H1 (cell line): Measurements from ENCODE around the gene UTS2R. TPM values are rescaled to one million over a fixed set of nuclear protein-coding genes. Genes with fewer than 3 reads are reported as not detected.

ENCODE experiments used
- CTCF ChIA-PET: fragments of 300-600 bp; sonication (Branson Sonifier 250); formaldehyde crosslinking; loops from one replicate; lab custom pipeline; 2021; ENCODE audit not compliant: partially characterized antibody; lab: Charles Lee
- POLR2A ChIA-PET: fragments of 300-600 bp; sonication (Branson Sonifier 250); formaldehyde crosslinking; loops from one replicate; lab custom pipeline; 2021; ENCODE audit warnings: inconsistent platforms; ENCODE audit not compliant: partially characterized antibody; lab: Charles Lee
- DNase-seq, 2 experiments: peaks; one replicate each; pipeline versions ENCODE4 v3.0.0 to v3.0.0-alpha.2; 2010 to 2022; ENCODE audit warnings: low spot score in 2 of 2, low read depth in 1 of 2, mixed read lengths in 1 of 2
- FAIRE-seq: peaks from 2 replicates; lab custom pipeline; 2011; peaks lifted over from hg19 to GRCh38; lab: Jason Lieb, UNC
- H2AFZ ChIP-seq: 2 replicates; pipeline ENCODE4 v1.8.1; 2012; ENCODE audit warnings: low read length, inconsistent platforms
- H2AK5ac ChIP-seq: 2 replicates; pipeline ENCODE4 v1.6.1; 2013; ENCODE audit warnings: low read depth, low read length
- H2BK120ac ChIP-seq: replicated peaks from 2 replicates; pipeline ENCODE3; 2013; ENCODE audit warnings: low read depth, low read length, inconsistent platforms
- H2BK12ac ChIP-seq: 2 replicates; pipeline ENCODE4 v1.6.1; 2013; ENCODE audit warnings: low read depth, low read length
- H2BK15ac ChIP-seq: 2 replicates; pipeline ENCODE4 v1.6.1; 2013; ENCODE audit warnings: low read length
- H2BK20ac ChIP-seq: 2 replicates; pipeline ENCODE4 v1.6.1; 2013; ENCODE audit warnings: low read length
- H2BK5ac ChIP-seq: 2 replicates; pipeline ENCODE4 v1.6.1; 2013; ENCODE audit warnings: low read depth, low read length
- H3K14ac ChIP-seq: 2 replicates; pipeline ENCODE4 v1.6.1; 2013; ENCODE audit warnings: inconsistent platforms; ENCODE audit not compliant: insufficient read length
- H3K18ac ChIP-seq: 2 replicates; pipeline ENCODE4 v1.6.1; 2013; ENCODE audit warnings: low read length; ENCODE audit errors: extremely low read depth
- H3K23ac ChIP-seq: 2 replicates; pipeline ENCODE4 v1.6.1; 2013; ENCODE audit warnings: inconsistent platforms; ENCODE audit not compliant: insufficient read length
- H3K23me2 ChIP-seq: 2 replicates; pipeline ENCODE4 v1.6.1; 2013; ENCODE audit warnings: low read depth, low read length
- H3K27ac ChIP-seq: 2 replicates; pipeline ENCODE4 v1.6.1; 2011; ENCODE audit warnings: low read depth, low read length, inconsistent platforms
- H3K27me3 ChIP-seq, 4 experiments: replicated peaks in 1 of 4; 1 replicate in 1 of 4; 2 replicates in 3 of 4; pipeline versions ENCODE4 v1.6.1 to v1.8.1; 2011 to 2013; ENCODE audit warnings: low read length in 3 of 4, mild to moderate bottlenecking in 3 of 4, inconsistent platforms in 2 of 4, mixed read lengths in 2 of 4, moderate library complexity in 1 of 4; ENCODE audit not compliant: control insufficient read depth in 3 of 4, insufficient read depth in 3 of 4; ENCODE audit errors: extremely low read depth in 1 of 4
- H3K36me3 ChIP-seq, 4 experiments: 2 replicates each; pipeline versions ENCODE4 v1.6.1 to v1.8.1; 2011 to 2013; ENCODE audit warnings: mild to moderate bottlenecking in 4 of 4, low read length in 3 of 4, moderate library complexity in 2 of 4, control low read depth in 1 of 4, inconsistent platforms in 1 of 4; ENCODE audit not compliant: insufficient read depth in 4 of 4, control insufficient read depth in 2 of 4
- H3K4ac ChIP-seq: replicated peaks from 2 replicates; pipeline ENCODE3; 2013; ENCODE audit warnings: low read length, low read depth, mixed read lengths, inconsistent platforms; ENCODE audit not compliant: insufficient read length
- H3K4me1 ChIP-seq, 4 experiments: replicated peaks in 1 of 4; 1 replicate in 1 of 4; 2 replicates in 3 of 4; pipeline versions ENCODE4 v1.6.1 to v1.8.1; 2011 to 2013; ENCODE audit warnings: low read length in 3 of 4, inconsistent platforms in 2 of 4, mixed read lengths in 1 of 4; ENCODE audit not compliant: insufficient read depth in 4 of 4, control insufficient read depth in 3 of 4
- H3K4me2 ChIP-seq, 2 experiments: 2 replicates each; pipeline versions ENCODE4 v1.6.1 to v1.8.1; 2011 to 2013; ENCODE audit warnings: low read depth in 2 of 2, low read length in 2 of 2, control low read depth in 1 of 2, inconsistent platforms in 1 of 2, mild to moderate bottlenecking in 1 of 2; ENCODE audit not compliant: insufficient read depth in 1 of 2
- H3K4me3 ChIP-seq, 4 experiments: fragments of 200-600, 300-600 bp in 1 of 4; sonication (generic), shearing (Covaris generic), sonication (Bioruptor Twin) in 1 of 4; 2 replicates each; pipeline versions ENCODE4 v1.5.1 to v1.8.1; 2011 to 2016; ENCODE audit warnings: low read length in 4 of 4, low read depth in 3 of 4, control low read depth in 2 of 4, inconsistent platforms in 2 of 4, mild to moderate bottlenecking in 2 of 4, mixed read lengths in 1 of 4, moderate library complexity in 1 of 4; ENCODE audit not compliant: insufficient read depth in 2 of 4; ENCODE audit errors: extremely low read depth in 1 of 4
- H3K56ac ChIP-seq: replicated peaks from 2 replicates; pipeline ENCODE3; 2013; ENCODE audit warnings: low read depth, mild to moderate bottlenecking, mixed read lengths, low read length, inconsistent platforms; ENCODE audit not compliant: insufficient read length
- H3K79me1 ChIP-seq: 2 replicates; pipeline ENCODE4 v1.6.1; 2013; ENCODE audit warnings: low read depth, low read length, control low read depth
- H3K79me2 ChIP-seq, 2 experiments: 2 replicates each; pipeline versions ENCODE4 v1.6.1 to v1.8.1; 2012 to 2013; ENCODE audit warnings: low read length in 2 of 2, mild to moderate bottlenecking in 2 of 2, inconsistent platforms in 1 of 2; ENCODE audit not compliant: insufficient read depth in 2 of 2, control insufficient read depth in 1 of 2
- H3K9ac ChIP-seq, 4 experiments: replicated peaks in 1 of 4; 1 replicate in 1 of 4; 2 replicates in 3 of 4; pipeline versions ENCODE4 v1.6.1 to v1.8.1; 2011 to 2013; ENCODE audit warnings: low read depth in 3 of 4, low read length in 3 of 4, control low read depth in 2 of 4, mild to moderate bottlenecking in 2 of 4, moderate library complexity in 2 of 4, inconsistent platforms in 1 of 4; ENCODE audit errors: extremely low read depth in 1 of 4
- H3K9me3 ChIP-seq, 2 experiments: 2 replicates each; pipeline versions ENCODE4 v1.6.1 to v1.8.1; 2012 to 2013; ENCODE audit warnings: mild to moderate bottlenecking in 2 of 2, moderate library complexity in 2 of 2, control low read depth in 1 of 2, inconsistent platforms in 1 of 2, low read depth in 1 of 2, low read length in 1 of 2, mixed read lengths in 1 of 2; ENCODE audit not compliant: insufficient read depth in 2 of 2
- H4K20me1 ChIP-seq, 2 experiments: replicated peaks in 1 of 2; 2 replicates each; pipeline versions ENCODE3 to v1.8.1; 2011 to 2013; ENCODE audit warnings: inconsistent platforms in 2 of 2, low read length in 2 of 2, mild to moderate bottlenecking in 1 of 2; ENCODE audit not compliant: insufficient read depth in 2 of 2, control insufficient read depth in 1 of 2
- H4K5ac ChIP-seq: 2 replicates; pipeline ENCODE4 v1.6.1; 2013; ENCODE audit warnings: low read length, low read depth, mixed read lengths, inconsistent platforms; ENCODE audit not compliant: insufficient read length
- H4K8ac ChIP-seq: 2 replicates; pipeline ENCODE4 v1.8.0; 2013; ENCODE audit warnings: mild to moderate bottlenecking, moderate library complexity, low read length, inconsistent platforms; ENCODE audit not compliant: insufficient read depth; ENCODE audit errors: extremely low read depth
- H4K91ac ChIP-seq: replicated peaks from 2 replicates; pipeline ENCODE3; 2013; ENCODE audit warnings: low read length, mixed read lengths, inconsistent platforms; ENCODE audit not compliant: insufficient read length
- ATF3 ChIP-seq: IDR thresholded peaks from 2 replicates; pipeline ENCODE4 v1.6.1; 2011; ENCODE audit warnings: low read depth, mild to moderate bottlenecking, low read length; ENCODE audit not compliant: insufficient read depth
- BCL11A ChIP-seq, 2 experiments: IDR thresholded peaks; one replicate each; pipeline ENCODE4 v1.6.1; 2011; ENCODE audit warnings: low read depth in 2 of 2, low read length in 2 of 2, mild to moderate bottlenecking in 2 of 2
- CBX5 ChIP-seq: fragments of 300-800, 300-1000 bp; sonication (generic); IDR thresholded peaks from 2 replicates; pipeline ENCODE4 v1.7.1; 2016; ENCODE audit warnings: antibody characterized with exemption, low read length, low read depth
- CHD2 ChIP-seq: IDR thresholded peaks from 2 replicates; pipeline ENCODE4 v1.6.1; 2012; ENCODE audit warnings: low read length, improper control_type of control experiment
- CTCF ChIP-seq, 3 experiments: IDR thresholded peaks; 1 replicate in 2 of 3; 2 replicates in 1 of 3; pipeline versions ENCODE4 v1.5.1 to v1.6.1; 2011; ENCODE audit warnings: low read length in 3 of 3, mild to moderate bottlenecking in 3 of 3, inconsistent platforms in 2 of 3, low read depth in 1 of 3, moderate library complexity in 1 of 3; ENCODE audit not compliant: insufficient read depth in 1 of 3; ENCODE audit errors: control extremely low read depth in 1 of 3
- JUN ChIP-seq: IDR thresholded peaks from 2 replicates; pipeline ENCODE4 v1.6.1; 2011; ENCODE audit warnings: low read depth, mild to moderate bottlenecking, improper control_type of control experiment, low read length
- JUND ChIP-seq: IDR thresholded peaks from 2 replicates; pipeline ENCODE4 v1.6.1; 2011; ENCODE audit warnings: mild to moderate bottlenecking, improper control_type of control experiment, low read length
- MAFK ChIP-seq: IDR thresholded peaks from 2 replicates; pipeline ENCODE4 v1.6.1; 2012; ENCODE audit warnings: low read depth, mild to moderate bottlenecking, improper control_type of control experiment, low read length
- POU5F1 ChIP-seq: IDR thresholded peaks from 2 replicates; pipeline ENCODE4 v1.6.1; 2011; ENCODE audit warnings: low read depth, mild to moderate bottlenecking, low read length, moderate library complexity
- RAD21 ChIP-seq, 2 experiments: IDR thresholded peaks in 1 of 2; conservative IDR thresholded peaks in 1 of 2; 2 replicates each; pipeline ENCODE4 v1.6.1; 2011; ENCODE audit warnings: low read depth in 2 of 2, low read length in 2 of 2, improper control_type of control experiment in 1 of 2, inconsistent platforms in 1 of 2, mild to moderate bottlenecking in 1 of 2, moderate library complexity in 1 of 2
- SUZ12 ChIP-seq: fragments of 200-600 bp; sonication (generic); IDR thresholded peaks from 2 replicates; pipeline ENCODE4 v1.6.1; 2012; ENCODE audit warnings: mild to moderate bottlenecking, inconsistent platforms, low read length, moderate library complexity, mixed read lengths
- whole genome bisulfite sequencing, 2 experiments: shearing (Covaris generic) in 1 of 2; methylation state at CpG; one replicate each; pipeline versions ENCODE4 v1.1.6 to v1.1.7; 2013 to 2015; ENCODE audit warnings: low lambda C conversion rate in 2 of 2, mixed read lengths in 2 of 2, inconsistent platforms in 1 of 2, low coverage in 1 of 2, missing lambda C conversion rate in 1 of 2; ENCODE audit not compliant: insufficient replicate concordance in 2 of 2, insufficient coverage in 1 of 2, insufficient read length in 1 of 2; ENCODE audit errors: extremely low coverage in 1 of 2, missing lambda C conversion rate in 1 of 2; 5-methylcytosine and 5-hydroxymethylcytosine counted together
- polyA plus RNA-seq, 7 experiments: library from polyadenylated mRNA; depleted of rRNA in 3 of 7; stranded (reverse) in 5 of 7; unstranded in 2 of 7; fragments of >200 nt in 5 of 7; fragments of 200-250 nt in 2 of 7; gene quantifications; 1 replicate in 5 of 7; 2 replicates in 1 of 7; 4 replicates in 1 of 7; pipeline versions ENCODE4 v1.2.1 to v1.2.3, GENCODE V29; 2011 to 2013; ENCODE audit warnings: missing spikeins in 2 of 7, mixed read lengths in 2 of 7
- total RNA-seq: library from RNA; stranded (reverse); fragmentation: NEBNext Ultra II Directional; extraction: Animal tissue kit (Norgen Biotek cat#: 25700); gene quantifications from 2 replicates; pipeline ENCODE4 v1.2.1, GENCODE V29; 2021

UTS2R gene
- total and polyA plus RNA-seq, 2 of the 8 experiments (the other 6 are each of a cell fraction or from before 2014, with no cell fraction given): 0.27 TPM; not detected in 1

- H3K79me1 ChIP-seq: no peaks in the 10 kb centered on the region
- no peak overlapping the region for H3K4me3 ChIP-seq
- no peak for TF ChIP-seq JUND
- TF ChIP-seq CTCF (IDR thresholded peaks at IDR 0.05; ENCODE audit: control extremely low read depth in 1 of 3, insufficient read depth in 1 of 3, low read depth in 1 of 3, low read length in 3 of 3): no peak
- TF ChIP-seq CBX5: no peak
- no peak for TF ChIP-seq MAFK
- no peak for TF ChIP-seq JUN
- TF ChIP-seq RAD21 (IDR thresholded peaks at IDR 0.05 in 1 of 2, conservative IDR thresholded peaks at IDR 0.05 in 1 of 2; ENCODE audit: low read depth in 2 of 2, low read length in 2 of 2): no peak
- TF ChIP-seq CHD2: no peak
- TF ChIP-seq BCL11A (IDR thresholded peaks at IDR 0.05; ENCODE audit: low read depth in 2 of 2, low read length in 2 of 2): no peak
- no peak for TF ChIP-seq SUZ12
- no peak for TF ChIP-seq ATF3
- no peak for TF ChIP-seq POU5F1
- H2AK5ac ChIP-seq: no peak overlapping the region
- no peaks in the 10 kb centered on the region for H3K4me1 ChIP-seq
- no peak overlapping the region for H4K8ac ChIP-seq
- H3K36me3 ChIP-seq: peaks cover 0 to 11% (median 2%) of the 10 kb centered on the region in 4 experiments; a peak in 3 of 8 replicates
- H3K23me2 ChIP-seq: no peaks in the 10 kb centered on the region
- no peak overlapping the region for H2BK120ac ChIP-seq
- H3K18ac ChIP-seq: no peak overlapping the region
- no peak overlapping the region for H2BK12ac ChIP-seq
- no peak overlapping the region for H3K14ac ChIP-seq
- H2BK5ac ChIP-seq: no peak overlapping the region
- H3K79me2 ChIP-seq: no peaks in the 10 kb centered on the region
- ChIA-PET CTCF (interaction anchor here (0.8 to 1.9 kb wide), 4 partner anchors 25 to 50 kb away, joined by 3 to 7 read pairs (median 4); no protein-coding TSS in a partner anchor), POLR2A (interaction anchor here (0.6 to 1.4 kb wide), 3 partner anchors 9 to 40 kb away, joined by 3 read pairs; no protein-coding TSS in a partner anchor)
- no peak overlapping the region for H4K5ac ChIP-seq
- H3K4ac ChIP-seq: no peak overlapping the region
- no peak for FAIRE-seq
- DNase-seq: no peak
- no peak overlapping the region for H3K56ac ChIP-seq
- 87% methylated on average over 7 of the region's 7 CpGs; no CpG with 5 or more reads in 1 of the 2 experiments for WGBS, 2 experiments
- H3K4me2 ChIP-seq: no peak overlapping the region
- H4K91ac ChIP-seq: no peak overlapping the region
- no peak overlapping the region for H2BK15ac ChIP-seq
- no peak overlapping the region for H2BK20ac ChIP-seq
- no peak overlapping the region for H3K23ac ChIP-seq
- H3K9ac ChIP-seq: no peak overlapping the region
- no peak overlapping the region for H2AFZ ChIP-seq
- no peaks in the 10 kb centered on the region for H3K9me3 ChIP-seq
- no peak overlapping the region for H3K27ac ChIP-seq
- H3K27me3 ChIP-seq: no peaks in the 10 kb centered on the region
- peaks cover 0 to 4% of the 10 kb centered on the region in 2 experiments for H4K20me1 ChIP-seq
Observed at GRCh38 chr17:82400206-82400605, 28.6 kb downstream of the UTS2R start.
